ENCODE data around the gene QRICH1.

Gene QRICH1

DNA sequence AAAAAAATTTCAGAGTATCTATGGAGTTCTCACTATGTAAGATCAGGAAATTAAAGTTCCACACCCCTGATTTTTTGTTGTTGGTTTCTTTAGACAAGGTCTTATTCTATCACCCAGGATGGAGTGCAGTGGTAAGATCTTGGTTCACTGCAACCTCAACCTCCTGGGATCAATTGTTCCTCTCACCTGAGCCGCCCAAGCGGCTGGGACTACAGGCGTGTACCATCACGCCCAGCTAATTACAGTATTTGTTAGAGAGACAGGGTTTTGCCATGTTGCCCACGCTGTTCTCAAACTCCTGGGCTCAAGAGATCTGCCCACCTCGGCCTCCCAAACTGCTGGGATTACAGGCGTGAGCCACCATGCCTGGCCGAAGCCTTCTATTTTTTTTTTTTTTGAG lies 12.4 kb downstream of the QRICH1 start:
- TF ChIP-seq CTCF (IDR thresholded peaks at IDR 0.05; ENCODE audit: control insufficient read depth, extremely low read depth, insufficient read depth): no peak
- no peak overlapping the region for H3K4me3 ChIP-seq (ENCODE audit: low read depth, low read length)
- DNase-seq (ENCODE audit: low read depth): no peak

GRCh38 chr3:49079270-49079669 lies 14.6 kb downstream of the QRICH1 start:
- H3K4me3 ChIP-seq (ENCODE audit: low read depth, low read length): no peak overlapping the region
- no peak for TF ChIP-seq CTCF (IDR thresholded peaks at IDR 0.05; ENCODE audit: control insufficient read depth, extremely low read depth, insufficient read depth)

DNA sequence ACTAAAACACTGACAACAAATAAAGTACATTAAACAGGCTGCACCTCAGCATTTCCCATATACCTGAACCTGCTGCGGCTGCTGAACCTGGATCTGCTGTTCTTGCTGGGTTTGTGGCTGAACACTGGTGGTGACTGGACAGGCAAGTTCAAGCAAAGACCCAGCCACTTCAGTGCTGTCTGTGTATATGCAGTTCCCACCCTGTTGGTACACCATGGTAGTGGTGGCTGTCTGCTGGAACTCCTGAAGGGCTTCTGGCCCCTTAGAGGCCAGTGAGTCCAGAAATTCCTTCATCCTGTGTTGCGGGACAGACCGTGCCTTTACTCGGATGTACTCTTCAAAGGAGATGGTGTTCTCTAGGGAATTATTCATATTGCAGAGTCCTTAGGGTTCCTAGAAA lies 17.2 kb downstream of the QRICH1 start:
- no peak for TF ChIP-seq CTCF (IDR thresholded peaks at IDR 0.05; ENCODE audit: control insufficient read depth, extremely low read depth, insufficient read depth)
- no peak for DNase-seq (ENCODE audit: low read depth)
- no peak overlapping the region for H3K4me3 ChIP-seq (ENCODE audit: low read depth, low read length)

More at GRCh38 chr3:49079270-49079669, 14.6 kb downstream of the QRICH1 start:
- no peak for DNase-seq (ENCODE audit: low read depth)

GRCh38 chr3:49076116-49076515 lies 17.8 kb downstream of the QRICH1 start:
- DNase-seq (ENCODE audit: low read depth): no peak
- no peak overlapping the region for H3K4me3 ChIP-seq (ENCODE audit: low read depth, low read length)
- TF ChIP-seq CTCF (IDR thresholded peaks at IDR 0.05; ENCODE audit: control insufficient read depth, extremely low read depth, insufficient read depth): no peak

- H3K4me3 ChIP-seq (ENCODE audit: low read depth, low read length): no peak overlapping the region
- no peak for TF ChIP-seq CTCF (IDR thresholded peaks at IDR 0.05; ENCODE audit: control insufficient read depth, extremely low read depth, insufficient read depth)
- DNase-seq (ENCODE audit: low read depth): no peak
Observed at GRCh38 chr3:49058011-49058410, 35.9 kb downstream of the QRICH1 start.

GRCh38 chr3:49057268-49057667 lies 36.6 kb downstream of the QRICH1 start:
- DNase-seq (ENCODE audit: low read depth): no peak
- no peak for TF ChIP-seq CTCF (IDR thresholded peaks at IDR 0.05; ENCODE audit: control insufficient read depth, extremely low read depth, insufficient read depth)
- H3K4me3 ChIP-seq (ENCODE audit: low read depth, low read length): no peak overlapping the region

- TF ChIP-seq CTCF (IDR thresholded peaks at IDR 0.05; ENCODE audit: control insufficient read depth, extremely low read depth, insufficient read depth): no peak
- no peak for DNase-seq (ENCODE audit: low read depth)
- H3K4me3 ChIP-seq (ENCODE audit: low read depth, low read length): no peak overlapping the region
Observed at GRCh38 chr3:49054344-49054862, 39.5 kb downstream of the QRICH1 start.

Data from LNCaP clone FGC (cell line).